HG03060 (cell line): ENCODE measurements around the gene IGFLR1.
"Not testable (repeated sequence)": the region's sequence is repeated elsewhere in the genome, so short reads cannot be mapped to it uniquely, and the experiment has no call there.

Experiments
- ATAC-seq: cut with Tn5 transposase; IDR thresholded peaks from one replicate; pipeline ENCODE4 v1.9.1; 2021; ENCODE audit warnings: low read depth, moderate number of reproducible peaks; ENCODE audit not compliant: unreplicated experiment

Gene IGFLR1

DNA sequence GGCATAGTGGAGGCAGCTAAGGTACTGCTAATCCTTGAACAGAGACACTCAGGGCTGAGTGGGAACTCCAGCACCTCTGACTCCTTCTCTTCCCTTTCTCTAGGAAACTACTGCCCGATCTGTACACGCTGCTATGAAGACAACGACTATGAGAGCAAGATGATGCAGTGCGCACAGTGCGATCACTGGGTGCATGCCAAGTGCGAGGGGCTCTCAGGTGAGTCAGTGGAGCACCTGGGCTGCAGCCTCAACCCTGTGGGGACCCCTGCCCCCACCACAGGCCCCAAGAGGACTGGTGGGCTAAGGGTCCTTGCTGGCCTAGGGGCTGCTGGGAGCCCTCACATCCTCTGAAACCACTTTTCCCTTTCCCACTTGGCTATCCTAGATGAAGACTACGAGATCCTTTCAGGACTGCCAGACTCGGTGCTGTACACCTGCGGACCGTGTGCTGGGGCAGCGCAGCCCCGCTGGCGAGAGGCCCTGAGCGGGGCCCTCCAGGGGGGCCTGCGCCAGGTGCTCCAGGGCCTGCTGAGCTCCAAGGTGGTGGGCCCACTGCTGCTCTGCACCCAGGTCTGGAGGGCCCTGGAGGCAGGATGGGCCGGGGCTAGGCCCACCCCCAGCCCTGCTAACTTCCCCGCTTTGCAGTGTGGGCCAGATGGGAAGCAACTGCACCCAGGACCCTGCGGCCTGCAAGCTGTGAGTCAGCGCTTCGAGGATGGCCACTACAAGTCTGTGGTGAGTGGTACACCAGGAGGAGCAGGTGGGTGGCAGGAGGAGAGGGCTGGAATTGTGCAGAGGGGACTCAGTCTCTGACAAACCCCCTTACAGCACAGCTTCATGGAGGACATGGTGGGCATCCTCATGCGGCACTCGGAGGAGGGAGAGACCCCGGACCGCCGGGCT, 14.9 kb downstream of the IGFLR1 start:
- ATAC-seq = no peak

GRCh38 chr19:35725216-35725861, 16.9 kb downstream of the IGFLR1 start:
- ATAC-seq = no peak

DNA sequence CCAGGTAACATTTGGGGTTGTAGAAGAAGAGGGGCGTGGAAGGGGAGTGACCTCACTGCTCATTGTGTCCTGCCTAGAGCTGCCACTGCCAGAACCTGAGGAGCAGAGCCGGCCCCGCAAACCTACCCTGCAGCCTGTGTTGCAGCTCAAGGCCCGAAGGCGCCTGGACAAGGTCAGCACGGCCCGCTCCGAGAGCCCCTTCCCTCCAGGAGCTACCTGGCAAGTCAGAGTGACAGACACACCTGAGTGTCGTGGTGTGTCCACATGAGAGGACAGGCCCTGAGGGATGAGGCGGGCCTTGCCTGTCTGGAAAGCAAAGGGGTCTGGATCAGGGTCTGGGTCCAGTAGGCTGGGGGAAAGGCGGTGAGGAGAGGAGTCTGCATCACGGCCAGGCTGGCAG, 17.7 kb downstream of the IGFLR1 start:
- ATAC-seq = no peak

- ATAC-seq = not testable (repeated sequence)
Observed at GRCh38 chr19:35724132-35724531, 18.1 kb downstream of the IGFLR1 start.

DNA sequence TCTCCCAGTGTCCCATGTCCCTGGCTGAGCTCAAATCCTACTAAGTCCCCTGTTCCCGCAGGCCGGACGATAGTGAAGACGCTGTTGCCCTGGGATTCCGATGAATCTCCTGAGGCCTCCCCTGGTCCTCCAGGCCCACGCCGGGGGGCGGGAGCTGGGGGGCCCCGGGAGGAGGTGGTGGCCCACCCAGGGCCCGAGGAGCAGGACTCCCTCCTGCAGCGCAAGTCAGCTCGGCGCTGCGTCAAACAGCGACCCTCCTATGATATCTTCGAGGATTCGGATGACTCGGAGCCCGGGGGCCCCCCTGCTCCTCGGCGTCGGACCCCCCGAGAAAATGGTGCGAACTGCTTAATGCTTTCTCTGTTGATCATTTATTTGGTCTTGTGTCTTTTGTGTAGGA, 18.6 kb downstream of the IGFLR1 start:
- no peak for ATAC-seq

DNA sequence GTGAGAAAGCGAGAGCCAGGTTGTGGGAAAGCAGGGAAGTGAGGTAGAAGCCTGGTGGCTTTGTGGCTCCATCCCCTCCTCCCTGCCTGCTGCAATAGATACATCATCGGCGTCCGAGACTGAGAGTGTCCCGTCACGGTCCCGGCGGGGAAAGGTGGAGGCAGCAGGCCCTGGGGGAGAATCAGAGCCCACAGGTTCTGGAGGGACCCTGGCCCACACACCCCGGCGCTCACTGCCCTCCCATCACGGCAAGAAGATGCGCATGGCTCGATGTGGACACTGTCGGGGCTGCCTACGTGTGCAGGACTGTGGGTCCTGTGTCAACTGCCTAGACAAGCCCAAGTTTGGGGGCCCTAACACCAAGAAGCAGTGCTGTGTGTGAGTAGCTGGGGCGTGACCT, 19.4 kb downstream of the IGFLR1 start:
- no peak for ATAC-seq

- ATAC-seq = no peak
Observed at GRCh38 chr19:35722461-35722860, 19.8 kb downstream of the IGFLR1 start.

DNA sequence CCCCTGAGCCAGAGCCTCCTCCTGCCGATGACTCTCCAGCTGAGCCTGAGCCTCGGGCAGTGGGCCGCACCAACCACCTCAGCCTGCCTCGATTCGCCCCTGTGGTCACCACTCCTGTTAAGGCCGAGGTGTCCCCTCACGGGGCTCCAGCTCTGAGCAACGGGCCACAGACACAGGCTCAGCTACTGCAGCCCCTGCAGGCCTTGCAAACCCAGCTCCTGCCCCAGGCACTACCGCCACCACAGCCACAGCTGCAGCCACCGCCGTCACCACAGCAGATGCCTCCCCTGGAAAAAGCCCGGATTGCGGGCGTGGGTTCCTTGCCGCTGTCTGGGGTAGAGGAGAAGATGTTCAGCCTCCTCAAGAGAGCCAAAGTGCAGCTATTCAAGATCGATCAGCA, 20.9 kb downstream of the IGFLR1 start:
- no peak for ATAC-seq

GRCh38 chr19:35720648-35721047, 21.6 kb downstream of the IGFLR1 start:
- ATAC-seq = no peak

DNA sequence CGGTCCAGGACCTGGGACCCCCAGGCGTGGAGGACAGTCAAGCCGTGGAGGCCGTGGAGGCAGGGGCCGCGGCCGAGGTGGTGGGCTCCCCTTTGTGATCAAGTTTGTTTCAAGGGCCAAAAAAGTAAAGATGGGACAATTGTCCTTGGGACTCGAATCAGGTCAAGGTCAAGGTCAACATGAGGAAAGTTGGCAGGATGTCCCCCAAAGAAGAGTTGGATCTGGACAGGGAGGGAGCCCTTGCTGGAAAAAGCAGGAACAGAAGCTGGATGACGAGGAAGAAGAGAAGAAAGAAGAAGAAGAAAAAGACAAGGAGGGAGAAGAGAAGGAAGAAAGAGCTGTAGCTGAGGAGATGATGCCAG, 22.1 kb downstream of the IGFLR1 start:
- ATAC-seq = no peak

DNA sequence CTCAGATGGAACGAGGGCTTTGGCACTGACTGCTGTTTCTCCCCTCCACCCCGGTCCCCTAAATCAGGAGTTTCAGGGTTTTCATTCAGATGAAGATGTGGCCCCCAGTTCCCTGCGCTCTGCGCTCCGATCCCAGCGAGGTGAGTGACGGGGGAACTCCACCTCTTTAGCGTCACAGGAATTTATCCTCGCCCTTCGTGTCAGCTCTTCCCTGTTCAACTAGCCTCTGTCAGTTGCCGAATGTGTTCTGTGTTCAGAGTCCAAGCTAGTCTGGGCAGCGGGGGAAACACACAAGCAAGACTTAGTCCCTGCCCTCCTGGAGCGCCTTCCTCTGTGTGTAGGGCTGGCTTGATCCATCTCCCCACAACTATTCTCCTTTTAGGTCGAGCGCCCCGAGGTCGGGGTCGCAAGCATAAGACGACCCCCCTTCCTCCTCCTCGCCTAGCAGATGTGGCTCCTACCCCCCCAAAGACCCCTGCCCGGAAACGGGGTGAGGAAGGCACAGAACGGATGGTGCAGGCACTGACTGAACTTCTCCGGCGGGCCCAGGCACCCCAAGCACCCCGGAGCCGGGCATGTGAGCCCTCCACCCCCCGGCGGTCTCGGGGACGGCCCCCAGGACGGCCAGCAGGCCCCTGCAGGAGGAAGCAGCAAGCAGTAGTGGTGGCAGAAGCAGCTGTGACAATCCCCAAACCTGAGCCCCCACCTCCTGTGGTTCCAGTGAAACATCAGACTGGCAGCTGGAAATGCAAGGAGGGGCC, 22.7 kb downstream of the IGFLR1 start:
- ATAC-seq = no peak

- ATAC-seq = no peak
Observed at GRCh38 chr19:35718345-35719041, 23.8 kb downstream of the IGFLR1 start.

GRCh38 chr19:35717665-35718344, 24.4 kb downstream of the IGFLR1 start, which contains the start of gene KMT2B:
TSS of gene KMT2B (plus strand) at chr19:35718003. CDS start at chr19:35718019, 16 bp downstream.
- no peak for ATAC-seq

GRCh38 chr19:35716801-35717664, 25.2 kb downstream of the IGFLR1 start:
- ATAC-seq = peak; percentile 35

DNA sequence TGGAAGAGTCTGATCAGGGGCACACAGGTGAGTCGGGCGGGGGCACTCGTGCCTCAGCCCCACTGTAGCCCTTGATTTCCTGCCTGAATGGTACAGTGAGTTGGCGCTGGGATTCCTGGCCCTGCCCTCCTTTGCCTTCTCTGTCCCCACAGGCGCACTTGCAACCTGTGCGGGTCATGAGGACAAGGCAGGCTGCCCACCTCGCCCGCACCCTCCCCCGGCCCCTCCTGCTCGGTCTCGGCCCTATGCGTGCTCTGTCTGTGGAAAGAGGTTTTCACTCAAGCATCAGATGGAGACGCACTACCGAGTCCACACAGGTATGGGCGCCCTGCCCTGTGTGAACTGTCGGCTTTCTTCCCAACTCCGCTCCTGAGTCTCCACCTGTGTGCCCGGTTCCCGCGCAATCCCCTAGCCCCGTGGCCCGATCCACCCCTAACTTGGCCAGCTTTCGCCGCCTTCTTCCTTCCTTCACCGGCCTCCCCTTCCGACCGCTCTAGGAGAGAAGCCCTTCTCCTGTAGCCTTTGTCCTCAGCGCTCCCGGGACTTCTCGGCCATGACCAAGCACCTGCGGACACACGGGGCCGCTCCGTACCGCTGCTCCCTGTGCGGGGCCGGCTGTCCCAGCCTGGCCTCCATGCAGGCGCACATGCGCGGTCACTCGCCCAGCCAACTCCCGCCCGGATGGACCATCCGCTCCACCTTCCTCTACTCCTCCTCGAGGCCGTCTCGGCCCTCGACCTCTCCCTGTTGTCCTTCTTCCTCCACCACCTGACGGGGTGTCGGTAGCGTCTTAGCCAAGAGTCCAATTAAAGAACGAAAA, 26.1 kb downstream of the IGFLR1 start:
- ATAC-seq = no peak

GRCh38 chr19:35715355-35715809, 26.9 kb downstream of the IGFLR1 start:
- no peak for ATAC-seq

- no peak for ATAC-seq
Observed at GRCh38 chr19:35714601-35715354, 27.5 kb downstream of the IGFLR1 start.
